HG02798 (cell line): ENCODE data around the gene TBL3.

Experiments
- ATAC-seq: cut with Tn5 transposase; IDR thresholded peaks from one replicate; pipeline ENCODE4 v1.9.1; 2021; ENCODE audit warnings: mild to moderate bottlenecking; ENCODE audit not compliant: unreplicated experiment, poor library complexity

Gene TBL3

GRCh38 chr16:1980770-1981087, 8.9 kb downstream of the TBL3 start:
- no peak for ATAC-seq

DNA sequence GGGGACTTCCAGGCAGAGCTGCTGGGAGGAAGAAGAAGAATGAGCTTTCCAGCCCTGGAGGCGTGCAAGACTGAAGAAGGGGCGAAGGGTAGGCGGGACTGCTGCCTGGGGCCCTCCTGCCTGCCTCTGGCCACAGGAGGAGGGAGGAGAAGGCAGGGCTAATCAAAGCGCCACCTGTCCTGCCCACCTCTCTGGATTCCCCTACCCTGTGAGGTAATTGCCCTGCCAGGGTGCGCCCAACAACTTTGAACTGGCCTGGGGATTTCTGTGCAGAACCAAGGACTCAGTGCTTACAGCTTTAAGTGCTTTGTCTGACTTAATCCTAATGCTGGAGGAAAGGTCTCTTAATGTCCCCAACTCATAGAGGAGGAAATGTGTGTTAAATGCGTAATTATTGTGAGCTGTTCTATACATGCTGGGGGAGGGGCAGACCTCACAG, 9.6 kb downstream of the TBL3 start, which contains the start of gene NOXO1:
NOXO1 (minus strand) TSS at position 72 of the 439 bp plus-strand sequence. CDS start 290 bp downstream, outside the sequence.
- no peak for ATAC-seq

DNA sequence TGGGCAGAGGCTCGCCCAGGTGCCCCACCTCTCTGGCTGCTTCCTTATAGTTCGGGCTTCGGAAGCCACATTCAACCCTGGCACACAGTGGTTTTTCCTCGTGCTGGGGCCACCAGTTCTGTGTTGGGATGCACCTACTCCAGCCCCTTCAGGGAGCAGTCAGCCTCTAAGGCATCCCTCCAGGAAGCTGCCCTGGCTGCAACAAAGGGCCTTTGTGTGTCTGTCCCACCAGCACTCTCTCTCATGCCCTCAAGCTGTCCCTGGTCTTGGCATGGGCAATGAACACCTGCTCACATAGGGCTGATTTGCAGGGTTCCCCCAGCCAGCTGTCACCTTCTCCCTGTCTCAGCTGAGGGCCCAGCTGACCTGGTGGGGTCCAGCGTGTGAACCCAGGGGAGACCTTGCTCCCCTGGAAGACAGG, 10.2 kb downstream of the TBL3 start:
- no peak for ATAC-seq

GRCh38 chr16:1982991-1983543, 11.2 kb downstream of the TBL3 start:
- ATAC-seq, result no peak

- ATAC-seq, result peak; percentile 91
Observed at GRCh38 chr16:1983544-1984346, 11.9 kb downstream of the TBL3 start, which contains the start of gene GFER. TSS of gene GFER (plus strand) at chr16:1984193. CDS start at chr16:1984219, 26 bp downstream.

DNA sequence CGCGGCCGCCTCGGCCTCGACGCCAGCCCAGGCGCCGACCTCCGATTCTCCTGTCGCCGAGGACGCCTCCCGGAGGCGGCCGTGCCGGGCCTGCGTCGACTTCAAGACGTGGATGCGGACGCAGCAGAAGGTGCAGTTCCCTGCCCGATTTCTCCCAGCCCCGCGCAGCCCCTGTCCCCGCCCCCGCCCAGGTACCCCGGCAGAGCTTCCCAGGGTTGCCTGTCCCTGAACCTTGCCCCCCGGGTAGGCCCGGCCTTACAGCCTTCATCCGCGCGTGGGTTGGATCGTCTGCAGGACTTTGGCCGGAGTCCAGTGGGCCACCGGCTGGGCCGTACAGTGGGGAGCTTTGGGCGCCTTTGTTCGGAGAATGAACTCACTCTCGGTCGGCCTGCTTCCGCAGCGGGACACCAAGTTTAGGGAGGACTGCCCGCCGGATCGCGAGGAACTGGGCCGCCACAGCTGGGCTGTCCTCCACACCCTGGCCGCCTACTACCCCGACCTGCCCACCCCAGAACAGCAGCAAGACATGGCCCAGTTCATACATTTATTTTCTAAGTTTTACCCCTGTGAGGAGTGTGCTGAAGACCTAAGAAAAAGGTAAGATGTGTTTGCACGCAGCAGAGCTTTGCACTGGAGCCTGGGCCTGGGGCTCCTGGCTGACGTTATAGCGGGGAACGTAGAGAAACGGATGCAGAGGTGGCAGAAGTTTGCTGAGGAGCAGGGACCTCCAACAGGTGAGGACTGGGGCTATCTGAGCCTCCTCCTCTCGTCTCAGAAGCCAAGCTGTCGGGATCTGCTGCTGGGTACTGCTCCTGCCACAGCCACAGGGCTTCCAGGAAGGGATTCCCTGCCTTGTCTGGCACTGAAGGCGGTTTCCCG, 12.7 kb downstream of the TBL3 start:
- ATAC-seq, result peak; percentile 5

DNA sequence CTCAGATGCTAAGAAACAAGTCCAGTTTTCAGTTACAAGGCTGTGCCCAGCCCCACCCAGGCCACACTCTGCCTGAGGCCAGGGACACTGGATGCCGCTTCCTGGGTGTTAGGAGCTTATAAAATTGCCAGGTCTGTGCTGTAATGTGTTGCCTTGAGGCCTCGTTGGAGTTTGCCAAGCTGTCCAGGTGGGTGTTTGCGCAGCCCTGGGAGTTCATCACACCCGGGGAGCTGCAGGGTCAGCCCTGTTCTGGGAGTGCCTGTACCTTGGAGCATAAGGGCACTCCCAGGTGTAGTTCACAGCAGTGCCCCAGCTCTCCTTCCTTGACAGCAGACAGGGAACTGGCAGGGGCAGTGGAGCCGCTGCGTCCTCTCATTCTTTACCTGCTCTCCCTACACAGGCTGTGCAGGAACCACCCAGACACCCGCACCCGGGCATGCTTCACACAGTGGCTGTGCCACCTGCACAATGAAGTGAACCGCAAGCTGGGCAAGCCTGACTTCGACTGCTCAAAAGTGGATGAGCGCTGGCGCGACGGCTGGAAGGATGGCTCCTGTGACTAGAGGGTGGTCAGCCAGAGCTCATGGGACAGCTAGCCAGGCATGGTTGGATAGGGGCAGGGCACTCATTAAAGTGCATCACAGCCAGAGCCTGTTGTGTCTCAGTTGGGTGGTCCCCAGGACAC, 13.8 kb downstream of the TBL3 start:
- no peak for ATAC-seq

GRCh38 chr16:1987198-1987597, 15.3 kb downstream of the TBL3 start:
- ATAC-seq, result no peak

DNA sequence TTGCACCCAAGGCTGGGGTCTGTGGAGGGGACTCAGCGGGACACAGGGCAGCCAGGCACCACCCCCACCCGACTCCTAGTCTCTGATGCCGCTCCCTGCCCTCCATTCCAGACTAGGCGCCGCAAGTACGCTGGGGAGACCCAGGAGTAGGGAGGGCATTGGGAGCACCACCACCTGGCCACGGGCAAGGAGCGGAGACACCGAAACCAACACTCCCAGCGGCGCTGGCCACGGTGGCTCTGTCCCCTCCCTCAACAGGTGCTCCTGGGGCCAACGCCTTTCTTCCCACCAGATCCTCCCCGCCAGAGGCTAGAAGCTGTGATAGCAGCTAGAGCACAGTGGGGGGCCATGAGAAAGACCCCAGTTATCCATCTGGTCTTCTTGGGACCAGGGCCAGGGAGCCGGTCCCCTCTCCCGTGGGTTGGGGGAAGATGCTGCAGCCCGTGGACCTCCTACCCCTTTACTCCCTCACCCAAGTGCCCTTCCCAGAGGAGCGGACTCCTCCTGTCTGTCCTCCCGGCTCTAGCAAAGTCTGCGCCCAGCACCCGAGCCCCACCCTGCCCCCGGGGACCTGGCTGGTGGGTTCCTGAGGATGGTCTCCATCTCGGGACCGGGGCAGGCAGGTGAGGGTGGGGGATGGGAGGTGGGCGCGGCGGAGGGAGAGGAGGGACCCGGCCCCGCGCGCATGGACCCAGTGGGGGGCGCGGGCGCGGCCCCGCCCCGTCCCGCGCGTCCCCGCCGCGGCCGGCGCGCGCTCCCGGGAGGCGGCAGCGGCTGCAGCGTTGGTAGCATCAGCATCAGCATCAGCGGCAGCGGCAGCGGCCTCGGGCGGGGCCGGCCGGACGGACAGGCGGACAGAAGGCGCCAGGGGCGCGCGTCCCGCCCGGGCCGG, 17.6 kb downstream of the TBL3 start, which contains the start of gene SYNGR3:
SYNGR3 (plus strand) TSS at position 762 of the 892 bp plus-strand sequence. CDS start 133 bp downstream, outside the sequence.
- ATAC-seq, result no peak

DNA sequence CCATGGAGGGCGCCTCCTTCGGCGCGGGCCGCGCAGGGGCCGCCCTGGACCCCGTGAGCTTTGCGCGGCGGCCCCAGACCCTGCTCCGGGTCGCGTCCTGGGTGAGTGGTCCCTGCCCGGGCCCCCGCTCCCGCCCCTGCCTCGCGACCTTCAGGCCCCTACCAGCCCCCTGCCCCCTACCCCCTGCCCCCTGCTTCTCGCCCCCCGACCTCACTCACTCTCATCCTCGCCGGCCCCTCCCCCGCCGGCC, 18.2 kb downstream of the TBL3 start:
- ATAC-seq, result no peak

GRCh38 chr16:1990351-1991134, 18.7 kb downstream of the TBL3 start:
- ATAC-seq, result no peak

GRCh38 chr16:1991135-1991551, 19.3 kb downstream of the TBL3 start:
- no peak for ATAC-seq

GRCh38 chr16:1991588-1991947, 19.7 kb downstream of the TBL3 start:
- no peak for ATAC-seq

DNA sequence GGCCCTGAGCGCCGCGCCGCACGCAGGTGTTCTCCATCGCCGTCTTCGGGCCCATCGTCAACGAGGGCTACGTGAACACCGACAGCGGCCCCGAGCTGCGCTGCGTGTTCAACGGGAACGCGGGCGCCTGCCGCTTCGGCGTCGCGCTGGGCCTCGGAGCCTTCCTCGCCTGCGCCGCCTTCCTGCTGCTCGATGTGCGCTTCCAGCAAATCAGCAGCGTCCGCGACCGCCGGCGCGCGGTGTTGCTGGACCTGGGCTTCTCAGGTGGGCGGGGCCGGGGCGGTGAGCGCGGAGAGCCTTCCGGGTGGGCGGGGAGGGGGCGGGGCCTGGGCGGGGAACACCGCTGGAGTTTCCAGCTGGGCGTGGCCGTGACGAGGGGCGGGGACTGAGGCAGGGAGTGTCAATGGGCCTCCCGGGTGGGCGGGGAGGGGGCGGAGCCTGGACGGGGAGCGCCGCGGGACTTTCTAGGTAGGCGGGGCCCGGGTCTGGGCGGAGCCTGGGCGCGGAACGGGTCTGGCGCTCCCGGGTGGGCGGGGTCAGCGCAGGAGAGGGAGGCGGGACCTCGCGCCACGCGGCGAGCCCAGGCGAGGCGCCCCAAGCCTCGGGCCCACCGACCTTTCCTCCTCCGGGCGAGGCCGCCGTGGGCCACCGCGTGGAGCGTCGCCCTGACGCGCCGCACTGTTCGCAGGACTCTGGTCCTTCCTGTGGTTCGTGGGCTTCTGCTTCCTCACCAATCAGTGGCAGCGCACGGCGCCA, 20.3 kb downstream of the TBL3 start:
- ATAC-seq, result peak; percentile 68

GRCh38 chr16:1992704-1993317, 21.0 kb downstream of the TBL3 start:
- no peak for ATAC-seq

GRCh38 chr16:1993731-1994131, 21.9 kb downstream of the TBL3 start:
- no peak for ATAC-seq

DNA sequence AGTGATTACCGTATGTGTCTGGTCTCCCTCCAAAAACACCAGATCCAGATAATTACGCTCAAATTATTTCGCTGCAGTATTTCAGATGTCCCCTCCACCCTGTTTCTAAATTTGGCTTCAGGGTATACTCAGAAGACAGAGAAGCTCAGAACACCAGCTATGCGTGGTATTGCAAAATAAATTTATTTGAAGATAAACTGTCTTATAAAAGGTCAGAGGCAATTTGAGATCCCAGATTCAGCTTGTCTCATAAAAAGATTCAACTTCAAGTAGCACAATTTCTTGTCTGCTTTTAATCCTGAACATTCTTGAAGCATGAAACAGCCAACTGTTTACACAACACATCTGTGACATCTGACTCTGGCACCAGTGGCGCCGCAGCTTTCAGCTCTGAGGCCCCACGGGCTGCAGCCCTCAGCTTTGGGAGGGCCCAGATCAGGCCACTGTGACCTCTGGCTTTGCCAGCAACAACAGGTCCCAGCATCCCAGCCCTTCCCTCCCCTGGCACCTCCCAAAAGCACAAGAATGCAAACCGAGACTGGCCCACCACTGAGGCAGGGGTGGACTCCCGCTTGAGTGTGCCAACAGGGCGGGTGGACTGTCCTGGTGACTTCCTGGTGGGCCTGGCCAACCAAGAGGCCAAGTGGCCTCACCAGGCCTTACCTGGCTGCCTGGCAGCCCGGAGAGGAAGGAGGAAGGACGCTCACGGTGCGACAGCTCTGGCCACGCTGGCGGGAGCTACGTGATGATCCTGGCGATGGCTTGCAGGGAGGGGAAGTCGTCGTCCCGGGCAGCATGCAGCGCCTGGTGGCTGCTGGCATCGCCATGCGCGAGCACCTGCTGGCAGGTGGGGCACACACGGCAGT, 25.9 kb downstream of the TBL3 start:
- no peak for ATAC-seq
